Astrocyte (in vitro differentiated cells and primary cell): Measurements from ENCODE around the gene UTF1. TPM values are rescaled to one million over a fixed set of nuclear protein-coding genes. Genes with fewer than 3 reads are reported as not detected.

ENCODE experiments used
- DNase-seq: peaks from one replicate; pipeline ENCODE4 v3.0.0-alpha.2; 2010; ENCODE audit warnings: low read depth
- FAIRE-seq: peaks from 2 replicates; lab custom pipeline; 2011; peaks lifted over from hg19 to GRCh38; lab: Jason Lieb, UNC
- H2AFZ ChIP-seq: 2 replicates; pipeline ENCODE4 v1.6.0; 2012; ENCODE audit warnings: low read depth, low read length, inconsistent platforms
- H3K27ac ChIP-seq: 2 replicates; pipeline ENCODE4 v1.5.1; 2011; ENCODE audit warnings: low read depth, low read length, inconsistent platforms
- H3K27me3 ChIP-seq: 2 replicates; pipeline ENCODE4 v1.6.0; 2011; ENCODE audit warnings: low read length, inconsistent platforms; ENCODE audit not compliant: insufficient read depth
- H3K36me3 ChIP-seq: 2 replicates; pipeline ENCODE4 v1.5.1; 2011; ENCODE audit warnings: low read length, inconsistent platforms; ENCODE audit not compliant: insufficient read depth
- H3K4me1 ChIP-seq: 2 replicates; pipeline ENCODE4 v1.5.1; 2011; ENCODE audit warnings: low read length, inconsistent platforms; ENCODE audit not compliant: insufficient read depth
- H3K4me2 ChIP-seq: 2 replicates; pipeline ENCODE4 v1.6.0; 2012; ENCODE audit warnings: low read length, inconsistent platforms
- H3K4me3 ChIP-seq: 2 replicates; pipeline ENCODE4 v1.5.1; 2011; ENCODE audit warnings: low read depth, mild to moderate bottlenecking, low read length, inconsistent platforms; ENCODE audit not compliant: insufficient read depth
- H3K79me2 ChIP-seq: 2 replicates; pipeline ENCODE4 v1.6.0; 2012; ENCODE audit warnings: mild to moderate bottlenecking, low read length, inconsistent platforms; ENCODE audit not compliant: insufficient read depth
- H3K9ac ChIP-seq: 2 replicates; pipeline ENCODE4 v1.6.0; 2012; ENCODE audit warnings: mild to moderate bottlenecking, low read length, inconsistent platforms
- H3K9me3 ChIP-seq: 2 replicates; pipeline ENCODE4 v1.5.1; 2012; ENCODE audit warnings: low read depth, mild to moderate bottlenecking, low read length, inconsistent platforms; ENCODE audit not compliant: insufficient read depth
- H4K20me1 ChIP-seq: 2 replicates; pipeline ENCODE4 v1.6.0; 2012; ENCODE audit warnings: low read length, inconsistent platforms; ENCODE audit not compliant: insufficient read depth
- H3K27ac Mint-ChIP-seq: one replicate; pipeline ENCODE4 v1.8.0; 2021; ENCODE audit warnings: mild to moderate bottlenecking, mixed read lengths; ENCODE audit not compliant: unreplicated experiment
- H3K27me3 Mint-ChIP-seq: one replicate; pipeline ENCODE4 v1.8.0; 2021; ENCODE audit warnings: low read depth, mixed read lengths; ENCODE audit not compliant: unreplicated experiment
- H3K36me3 Mint-ChIP-seq: one replicate; pipeline ENCODE4 v1.8.0; 2021; ENCODE audit warnings: low read depth, mixed read lengths; ENCODE audit not compliant: unreplicated experiment
- H3K4me1 Mint-ChIP-seq: one replicate; pipeline ENCODE4 v1.8.0; 2021; ENCODE audit warnings: low read depth, mixed read lengths; ENCODE audit not compliant: unreplicated experiment
- H3K4me3 Mint-ChIP-seq: one replicate; pipeline ENCODE4 v1.8.0; 2021; ENCODE audit warnings: mild to moderate bottlenecking, moderate library complexity, mixed read lengths; ENCODE audit not compliant: unreplicated experiment
- H3K9me3 Mint-ChIP-seq: one replicate; pipeline ENCODE4 v1.8.0; 2021; ENCODE audit warnings: mild to moderate bottlenecking, mixed read lengths; ENCODE audit not compliant: unreplicated experiment
- CTCF ChIP-seq: IDR thresholded peaks from 2 replicates; pipeline ENCODE4 v1.5.1; 2011; ENCODE audit warnings: low read depth, mild to moderate bottlenecking, inconsistent platforms, low read length, moderate library complexity; ENCODE audit not compliant: insufficient read depth
- EZH2 ChIP-seq: IDR thresholded peaks from 2 replicates; pipeline ENCODE4 v1.6.1; 2012; ENCODE audit warnings: mild to moderate bottlenecking, low read length, inconsistent platforms; ENCODE audit not compliant: insufficient read depth
- total RNA-seq: library from RNA; stranded (reverse); gene quantifications from 2 replicates; pipeline ENCODE4 v1.2.1, GENCODE V29; 2021

Gene UTF1
- total RNA-seq, 1 donor from 2014 or later: 0.18 TPM

DNA sequence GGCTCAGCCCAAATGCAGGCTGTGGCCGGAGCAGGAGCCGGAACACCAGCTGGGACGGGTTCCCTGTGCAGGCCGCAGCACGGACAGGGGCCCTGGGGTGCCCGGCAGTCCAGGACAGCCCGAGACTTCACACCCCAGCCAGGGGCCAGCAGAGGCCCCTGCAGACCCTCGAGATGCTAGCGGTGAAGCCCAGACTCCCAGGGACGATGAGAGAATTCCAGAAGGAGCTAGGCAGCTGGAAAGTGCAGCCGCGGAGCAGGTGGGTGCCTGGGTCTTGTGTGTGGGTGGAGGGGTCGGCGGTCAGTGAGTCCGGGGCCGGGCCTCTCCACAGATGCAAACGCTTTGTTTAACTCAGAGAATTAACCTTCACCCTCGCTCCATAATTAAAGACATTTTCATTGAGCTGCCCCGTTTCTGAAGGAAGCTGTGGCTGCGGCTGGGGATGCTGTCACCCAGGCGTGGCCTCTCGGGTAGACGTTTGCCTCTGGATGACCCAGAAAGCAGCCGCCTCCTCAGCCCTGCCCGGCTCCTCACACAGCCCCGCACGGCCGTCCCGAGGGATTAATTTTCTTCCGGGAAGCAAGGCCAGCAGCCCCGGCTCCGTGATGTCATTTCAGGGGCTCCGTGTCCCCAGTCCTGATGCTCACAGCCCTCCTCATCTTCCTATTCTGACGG is 43.5 kb upstream of the UTF1 start:
- Histone ChIP-seq H2AFZ (no peak overlapping the region), H3K4me1 (no peaks in the 10 kb centered on the region), H4K20me1 (no peaks in the 10 kb centered on the region), H3K9ac (no peak overlapping the region), H3K4me2 (no peak overlapping the region), H3K9me3 (no peaks in the 10 kb centered on the region), H3K27me3 (no peaks in the 10 kb centered on the region), H3K36me3 (no peaks in the 10 kb centered on the region), H3K27ac (no peak overlapping the region), H3K4me3 (no peak overlapping the region), H3K79me2 (no peaks in the 10 kb centered on the region)
- Mint-ChIP-seq H3K4me1 (no peaks in the 10 kb centered on the region), H3K27me3 (peaks cover 10% of the 10 kb centered on the region), H3K9me3 (no peaks in the 10 kb centered on the region), H3K36me3 (peaks cover 2% of the 10 kb centered on the region), H3K4me3 (no peak overlapping the region), H3K27ac (no peak overlapping the region)
- FAIRE-seq (no peak), DNase-seq (no peak)
- TF ChIP-seq CTCF (no peak), EZH2 (no peak)

DNA sequence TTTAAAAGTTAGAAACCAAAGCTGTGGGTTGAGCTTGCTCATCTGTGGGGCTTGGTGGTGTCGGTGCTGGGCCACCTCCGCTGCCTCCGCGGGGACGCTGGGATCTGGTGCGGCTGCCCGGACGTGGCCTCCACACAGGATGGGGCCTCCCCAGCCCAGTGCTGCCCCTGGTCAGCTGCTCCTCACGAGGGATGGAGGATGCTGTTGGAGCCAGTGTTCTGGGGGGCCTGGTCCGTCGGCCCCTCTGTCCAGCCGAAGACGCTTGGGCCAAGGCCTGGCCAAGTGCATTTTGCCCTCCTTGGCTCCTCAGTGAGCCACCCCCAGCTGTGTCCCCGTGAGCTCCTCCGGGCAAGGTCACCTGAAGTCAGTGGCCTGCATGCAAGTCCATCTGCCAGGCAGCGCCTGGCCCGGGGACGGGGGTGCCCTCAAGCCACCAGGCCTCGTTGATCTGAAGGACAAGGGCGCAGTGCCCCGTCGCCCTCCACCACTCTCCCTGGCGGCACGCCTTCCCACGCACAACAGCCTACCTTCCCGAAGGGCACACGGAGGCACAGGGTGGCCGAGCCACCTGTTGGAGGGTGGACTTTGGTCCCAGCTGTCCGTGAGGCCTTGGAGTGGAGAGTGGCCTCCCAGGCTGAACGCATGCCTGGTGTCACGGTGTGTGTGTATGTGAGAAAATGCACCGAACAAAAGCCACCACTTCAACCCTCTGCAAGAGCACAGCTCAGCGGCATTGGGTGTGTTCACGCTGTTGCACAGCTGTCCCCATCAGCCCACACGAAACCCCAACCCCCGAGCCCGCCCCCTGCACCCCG is 42.7 kb upstream of the UTF1 start:
- Mint-ChIP-seq H3K27me3 (peaks cover 11% of the 10 kb centered on the region), H3K27ac (no peak overlapping the region)
- H2AFZ ChIP-seq: no peak overlapping the region

More for the DNA sequence above, 42.7 kb upstream of the UTF1 start:
- Histone ChIP-seq H3K4me2 (no peak overlapping the region), H4K20me1 (no peaks in the 10 kb centered on the region), H3K9me3 (no peaks in the 10 kb centered on the region), H3K4me1 (no peaks in the 10 kb centered on the region), H3K27me3 (no peaks in the 10 kb centered on the region), H3K27ac (no peak overlapping the region), H3K79me2 (no peaks in the 10 kb centered on the region), H3K36me3 (no peaks in the 10 kb centered on the region), H3K9ac (no peak overlapping the region), H3K4me3 (no peak overlapping the region)
- peaks cover 4% of the 10 kb centered on the region for H3K9me3 Mint-ChIP-seq
- FAIRE-seq: no peak
- DNase-seq: no peak
- H3K4me1 Mint-ChIP-seq: no peaks in the 10 kb centered on the region
- peaks cover 2% of the 10 kb centered on the region for H3K36me3 Mint-ChIP-seq
- no peak for TF ChIP-seq CTCF
- no peak for TF ChIP-seq EZH2
- no peak overlapping the region for H3K4me3 Mint-ChIP-seq
